ENCODE data around the gene ALKAL2.
"Not testable (repeated sequence)": the region's sequence is repeated elsewhere in the genome, so short reads cannot be mapped to it uniquely, and the experiment has no call there.

ALKAL2 gene, protein sequence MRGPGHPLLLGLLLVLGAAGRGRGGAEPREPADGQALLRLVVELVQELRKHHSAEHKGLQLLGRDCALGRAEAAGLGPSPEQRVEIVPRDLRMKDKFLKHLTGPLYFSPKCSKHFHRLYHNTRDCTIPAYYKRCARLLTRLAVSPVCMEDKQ

DNA sequence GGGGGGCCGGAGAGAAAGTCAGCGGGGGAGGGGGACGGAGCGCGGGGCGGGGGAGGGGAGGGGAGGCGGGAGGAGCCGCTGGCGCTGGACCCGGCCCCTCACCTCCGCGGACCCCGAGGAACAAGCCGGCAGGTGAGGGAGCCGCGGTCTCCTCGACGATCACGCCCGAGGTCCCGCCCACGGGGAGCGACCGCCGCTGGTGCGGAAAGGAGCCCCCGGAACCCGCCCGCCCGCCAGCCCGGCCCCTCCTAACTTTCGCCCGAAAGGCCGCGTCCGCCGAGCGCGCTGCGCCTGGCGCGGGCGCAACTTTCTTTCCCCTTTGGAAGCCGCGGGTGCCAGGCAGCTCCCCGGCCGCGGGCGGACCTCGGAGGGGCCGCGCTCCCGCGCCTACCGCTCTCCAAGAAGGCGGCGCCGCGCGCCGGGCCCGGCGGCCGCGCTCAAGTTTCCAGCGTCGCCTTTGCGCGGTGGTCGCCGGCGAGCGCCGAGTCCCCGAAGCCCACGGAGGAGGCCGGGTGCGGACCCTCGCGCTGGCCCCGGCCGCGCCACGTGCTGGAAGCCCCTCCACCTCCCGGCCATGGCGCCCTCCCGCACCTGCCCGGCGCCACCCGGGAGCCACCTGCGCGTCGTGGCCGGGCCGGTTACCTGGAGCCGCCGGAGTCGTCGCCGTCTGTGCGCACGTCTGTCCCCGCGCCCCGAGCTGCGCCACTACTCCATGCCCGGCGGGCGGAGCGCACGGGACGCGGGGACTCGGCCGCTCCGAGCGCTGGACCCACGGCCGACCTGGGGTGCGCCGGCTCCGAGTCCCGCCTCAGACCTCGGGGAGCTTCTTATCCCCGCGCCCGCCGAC lies at the start of gene ALKAL2:
Gene ALKAL2, minus strand, starts transcription at position 181 of the 847 bp plus-strand sequence. CDS start 256 bp downstream, outside the sequence.
- peak; percentile 27 for DNase-seq (ENCODE audit: low read depth)

DNA sequence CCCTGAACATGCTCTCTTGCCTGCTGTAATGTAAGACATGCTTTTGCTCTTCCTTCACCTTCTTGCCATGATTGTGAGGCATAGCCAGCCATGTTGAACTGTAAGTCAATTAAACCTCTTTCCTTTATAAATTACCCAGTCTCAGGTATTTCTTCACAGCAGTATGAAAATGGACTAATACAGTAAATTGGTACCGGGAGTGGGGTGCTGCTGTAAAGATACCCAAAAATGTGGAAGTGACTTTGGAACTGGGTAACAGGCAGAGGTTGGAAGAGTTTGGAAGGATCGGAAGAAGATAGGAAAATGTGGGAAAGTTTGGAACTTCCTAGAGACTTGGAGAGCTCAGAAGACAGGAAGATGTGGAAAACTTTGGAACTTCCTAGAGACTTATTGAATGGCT lies 49.1 kb upstream of the ALKAL2 start:
- DNase-seq (ENCODE audit: low read depth), result not testable (repeated sequence)

DNA sequence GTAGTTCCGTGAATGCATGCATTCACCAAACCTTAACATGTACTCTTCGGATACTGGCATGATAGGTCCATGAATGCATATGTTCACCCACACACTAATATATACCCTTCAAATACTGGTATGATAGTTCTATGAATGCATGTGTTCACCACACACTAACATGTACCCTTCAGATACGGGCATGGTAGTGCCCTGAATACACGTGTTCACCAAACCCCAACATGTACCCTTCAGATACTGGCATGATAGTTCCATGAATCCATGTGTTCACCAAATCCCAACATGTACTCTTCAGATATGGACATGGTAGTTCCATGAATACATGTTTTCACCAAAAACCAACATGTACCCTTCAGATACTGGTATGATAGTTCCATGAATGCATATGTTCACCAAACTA lies 48.5 kb upstream of the ALKAL2 start:
- no peak for DNase-seq (ENCODE audit: low read depth)

DNA sequence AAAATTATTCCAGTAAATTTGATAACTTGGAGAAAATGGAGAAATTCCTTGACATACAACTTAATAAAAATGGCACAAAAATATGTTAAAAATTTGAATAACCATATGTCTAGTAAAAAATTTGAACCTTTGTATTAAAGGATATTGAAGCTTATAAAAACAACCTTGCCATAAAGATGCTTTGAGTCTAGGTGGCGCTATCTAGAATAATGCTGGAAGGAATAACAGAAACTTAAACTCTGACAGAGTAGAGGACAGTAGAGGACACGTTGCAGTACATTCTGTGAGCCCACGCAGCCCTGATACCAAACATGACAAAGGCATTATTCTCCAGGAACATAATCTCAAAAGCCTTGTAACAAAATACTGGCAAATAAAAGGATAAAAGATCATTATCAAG lies 44.7 kb upstream of the ALKAL2 start:
- no peak for DNase-seq (ENCODE audit: low read depth)

DNA sequence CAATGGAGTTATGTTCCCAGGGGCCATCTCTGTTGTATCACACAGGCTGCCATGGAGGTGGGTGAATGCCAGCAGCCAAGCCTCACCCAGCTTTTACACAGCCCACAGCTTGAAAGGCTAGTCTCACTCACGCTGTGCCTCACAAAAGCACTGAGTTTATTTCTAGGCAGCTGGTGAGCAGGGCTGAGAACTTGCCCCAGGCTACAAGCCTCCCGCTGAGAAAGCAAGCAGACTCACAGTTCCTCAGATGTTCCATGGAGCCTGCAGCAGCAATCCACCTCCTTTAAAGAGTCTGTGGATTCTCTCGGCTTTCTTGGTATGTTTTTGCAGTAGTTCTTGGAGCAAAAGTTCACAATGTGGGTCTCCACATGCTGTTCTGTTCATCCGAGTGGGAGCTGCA lies 40.9 kb upstream of the ALKAL2 start:
- DNase-seq (ENCODE audit: low read depth), result no peak

DNA sequence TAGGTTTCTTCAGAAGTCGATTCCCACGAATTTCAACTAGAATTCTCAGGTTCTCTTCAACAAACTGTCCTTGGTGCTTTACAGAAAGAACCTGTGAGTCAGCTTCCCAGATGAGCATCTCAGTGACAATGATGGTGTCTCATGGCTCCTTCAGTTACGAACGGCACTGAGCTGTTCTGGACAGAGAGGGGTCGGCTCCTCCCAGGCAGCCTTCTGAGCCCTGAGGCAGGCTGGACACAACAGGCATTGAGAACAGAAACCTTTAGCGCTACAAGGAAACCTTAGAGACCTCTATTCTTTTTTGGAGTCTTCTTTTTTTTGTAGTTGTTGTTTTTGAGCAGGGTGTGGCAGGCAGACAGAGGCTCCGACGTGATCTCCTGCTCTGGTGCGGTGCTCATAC lies 35.1 kb upstream of the ALKAL2 start:
- DNase-seq (ENCODE audit: low read depth), result no peak

DNA sequence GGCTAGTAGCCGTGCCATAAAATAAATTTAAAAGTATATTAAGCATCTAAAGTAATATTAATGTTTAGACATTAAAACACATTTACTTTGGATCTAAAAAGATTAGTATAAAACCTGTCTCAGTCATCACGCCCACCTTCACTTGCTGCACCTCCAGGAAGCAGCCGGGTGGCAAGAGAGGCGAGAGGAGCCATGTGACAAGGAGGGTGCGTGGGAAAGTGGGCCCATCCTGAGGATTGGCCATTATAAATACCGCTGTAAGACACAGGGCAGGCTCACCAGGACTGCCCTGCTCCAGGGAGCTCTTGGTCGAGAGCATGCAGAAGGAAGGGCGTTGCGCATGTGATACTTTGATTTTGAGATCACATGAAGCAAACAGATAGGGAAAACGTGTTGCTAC lies 34.4 kb upstream of the ALKAL2 start:
- DNase-seq (ENCODE audit: low read depth), result no peak

DNA sequence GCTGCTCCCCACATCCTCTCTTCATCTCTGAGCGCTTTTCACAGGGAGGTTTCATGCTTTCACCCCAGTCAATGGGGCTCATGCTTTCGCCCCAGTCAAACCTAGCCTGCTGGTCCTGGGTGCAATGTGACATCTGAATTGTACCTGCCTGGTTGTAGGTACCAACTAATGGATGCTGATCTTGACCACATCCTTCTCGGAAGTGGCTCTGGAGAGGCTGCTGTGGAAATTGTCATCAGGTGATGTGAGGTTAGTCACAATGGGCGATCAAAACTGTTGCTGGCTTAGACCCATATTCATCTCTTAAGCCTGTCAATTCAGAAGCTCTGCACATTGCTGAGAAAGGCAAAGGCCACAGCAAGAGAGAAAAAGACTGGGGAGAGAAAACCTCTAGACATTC lies 32.7 kb upstream of the ALKAL2 start:
- no peak for DNase-seq (ENCODE audit: low read depth)

DNA sequence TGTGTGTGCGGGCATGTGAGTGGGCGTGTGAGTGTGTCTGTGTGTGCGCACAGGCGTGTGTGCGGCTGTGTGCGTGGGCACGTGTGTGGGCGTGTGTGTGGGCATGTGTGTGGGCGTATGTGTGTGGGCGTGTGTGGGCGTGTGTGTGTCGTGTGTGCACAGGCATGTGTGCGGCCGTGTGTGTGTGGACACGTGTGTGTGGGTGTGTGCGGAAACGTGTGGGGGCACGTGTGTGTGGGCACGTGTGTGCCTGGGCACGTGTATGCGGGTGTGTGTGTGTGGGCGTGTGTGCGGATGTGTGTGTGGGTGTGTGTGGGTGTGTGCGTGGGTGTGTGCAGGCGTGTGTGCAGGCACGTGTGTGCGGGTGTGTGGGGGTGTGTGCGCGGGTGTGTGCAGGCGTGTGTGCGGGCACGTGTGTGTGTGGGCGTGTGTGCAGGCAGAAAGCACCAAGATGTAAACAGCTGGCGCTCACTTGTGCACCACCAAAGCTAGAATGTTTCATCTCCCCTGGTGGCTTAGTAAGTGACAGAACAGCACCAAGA lies 31.2 kb upstream of the ALKAL2 start:
- DNase-seq (ENCODE audit: low read depth), result no peak

DNA sequence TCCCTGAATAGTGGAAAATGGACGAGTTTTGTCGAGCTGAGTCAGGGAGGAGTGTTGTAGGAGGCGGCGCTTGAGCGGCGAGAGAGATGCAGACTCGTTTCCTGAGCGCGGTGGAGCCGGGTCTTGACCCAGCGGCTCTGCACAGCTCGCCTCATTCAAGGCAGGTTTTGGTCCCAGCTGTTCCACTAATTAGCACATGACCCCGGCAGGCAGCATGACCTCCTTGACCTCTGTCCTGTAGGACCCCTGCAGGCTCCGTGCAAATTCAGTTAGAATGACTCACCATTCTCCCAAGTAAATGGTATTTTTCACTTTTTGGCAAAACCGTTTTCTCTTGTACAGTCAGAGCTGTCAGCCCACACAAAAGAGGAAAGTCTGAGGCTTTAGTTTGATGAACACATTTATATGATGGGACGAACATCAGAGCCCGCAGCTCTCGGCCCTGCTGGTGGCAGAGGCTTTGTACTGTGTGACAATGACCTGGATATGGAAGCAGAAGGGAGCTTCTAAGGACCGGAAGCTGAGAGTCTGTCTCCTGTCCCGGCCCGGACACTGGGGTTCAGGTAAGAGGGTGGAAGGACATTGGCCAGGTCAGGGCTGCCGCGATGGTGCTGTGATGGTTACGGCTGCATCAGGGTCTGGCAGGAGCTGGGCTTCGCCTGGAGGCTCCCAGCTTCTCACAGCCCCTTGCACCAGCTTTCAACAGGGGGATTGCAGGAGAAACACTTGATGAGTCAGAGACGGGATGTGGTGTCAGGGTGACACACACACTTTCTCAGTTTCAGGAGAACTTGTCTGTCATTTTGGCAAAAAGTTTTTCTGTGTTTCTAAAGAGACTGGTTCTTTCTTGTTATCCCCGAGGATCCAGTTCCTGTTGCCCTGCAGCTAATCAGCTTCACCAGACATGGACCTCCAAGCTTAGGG lies 29.9 kb upstream of the ALKAL2 start:
- peak; percentile 8 for DNase-seq (ENCODE audit: low read depth)

DNA sequence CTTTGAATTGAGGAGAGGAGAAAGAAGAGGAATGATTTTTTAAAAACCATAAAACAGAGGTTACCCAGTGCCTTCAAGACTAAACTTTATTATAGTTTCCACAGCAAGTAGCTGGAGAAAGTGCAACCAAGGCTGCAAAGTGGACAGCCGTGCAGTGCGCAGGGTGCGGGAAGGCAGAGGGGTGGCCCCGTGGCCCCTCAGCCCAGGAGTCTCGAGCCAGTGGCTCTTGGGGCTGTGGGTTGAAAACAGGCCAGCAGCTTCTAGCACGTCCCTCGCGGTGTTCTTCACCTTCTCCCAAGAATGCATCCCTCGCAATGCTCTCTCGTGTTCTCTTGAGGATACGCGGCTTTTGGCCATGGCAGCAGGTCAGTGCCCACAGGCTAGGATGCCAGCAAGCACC lies 28.5 kb upstream of the ALKAL2 start:
- DNase-seq (ENCODE audit: low read depth), result no peak

DNA sequence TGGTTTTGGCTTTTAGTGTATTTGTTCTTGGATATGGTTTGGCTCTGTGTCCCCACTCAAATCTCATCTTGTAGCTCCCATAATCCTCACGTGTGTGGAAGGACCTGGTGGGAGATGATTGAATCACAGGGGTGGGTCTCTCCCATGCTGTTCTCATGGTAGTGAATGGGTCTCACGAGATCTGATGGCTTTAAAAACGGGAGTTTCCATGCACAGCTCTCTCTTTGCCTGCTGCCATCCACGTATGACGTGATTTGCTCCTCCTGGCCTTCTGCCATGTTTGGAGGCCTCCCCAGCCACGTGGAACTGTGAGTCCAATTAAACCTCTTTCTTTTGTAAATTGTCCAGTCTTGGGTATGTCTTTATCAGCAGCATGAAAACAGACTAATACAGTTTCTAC lies 28.0 kb upstream of the ALKAL2 start:
- DNase-seq (ENCODE audit: low read depth), result not testable (repeated sequence)

DNA sequence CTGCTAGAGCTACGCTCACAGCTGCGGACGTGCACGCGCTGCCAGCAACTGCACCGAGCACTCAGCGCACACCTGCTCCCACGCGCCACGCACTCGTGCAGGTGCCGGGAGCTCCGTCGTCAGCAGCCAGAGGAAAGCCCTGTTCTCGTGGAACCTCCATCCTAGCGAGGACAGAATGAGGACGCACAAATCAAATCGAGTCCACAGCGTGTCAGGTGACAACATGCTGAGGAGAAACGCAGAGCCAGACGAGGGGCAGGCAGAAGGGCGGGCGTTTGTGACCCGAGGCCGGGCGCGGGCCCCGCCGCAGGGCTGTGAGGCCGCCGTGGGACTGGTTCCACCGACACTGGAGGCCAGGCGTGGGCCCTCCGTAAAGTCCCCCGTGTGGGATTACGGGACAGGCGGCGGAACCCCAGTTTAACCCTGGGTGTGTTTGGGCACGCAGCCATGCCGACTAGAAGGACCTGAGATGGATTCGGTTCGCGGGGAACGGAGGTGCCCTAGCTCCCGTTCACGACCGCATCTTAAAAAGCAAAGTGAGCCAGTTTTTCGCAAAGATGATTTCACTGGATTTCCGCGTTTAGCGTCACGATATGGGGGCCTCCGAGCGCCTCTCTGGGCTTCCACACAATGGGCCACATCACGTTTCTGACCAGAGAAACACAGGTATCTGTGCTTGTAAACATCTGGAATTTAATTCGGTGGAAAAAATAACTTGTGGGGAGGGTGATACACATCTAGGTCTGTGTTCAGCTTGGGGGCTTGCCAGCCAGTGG lies 26.9 kb upstream of the ALKAL2 start:
- DNase-seq (ENCODE audit: low read depth), result no peak

DNA sequence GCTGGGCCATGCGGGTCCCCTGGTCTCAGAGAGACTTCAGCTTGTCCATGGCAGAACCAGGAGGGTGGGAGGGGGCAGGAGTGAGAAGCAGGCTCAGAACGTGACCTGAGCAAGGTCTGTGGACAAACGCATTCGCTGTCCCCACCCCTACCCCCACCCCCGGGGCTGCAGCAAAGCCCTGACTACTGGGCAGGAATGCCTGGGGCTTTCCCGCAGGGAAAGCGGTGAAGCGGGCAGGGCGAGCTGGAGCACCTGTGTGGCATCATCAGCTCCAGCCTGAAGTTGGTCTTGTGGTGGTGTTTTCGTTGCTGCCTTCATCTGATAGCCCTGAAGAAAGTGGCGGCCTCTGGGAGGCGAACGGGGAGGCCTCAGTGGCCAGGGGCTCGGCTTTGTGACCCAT lies 26.1 kb upstream of the ALKAL2 start:
- DNase-seq (ENCODE audit: low read depth), result no peak

DNA sequence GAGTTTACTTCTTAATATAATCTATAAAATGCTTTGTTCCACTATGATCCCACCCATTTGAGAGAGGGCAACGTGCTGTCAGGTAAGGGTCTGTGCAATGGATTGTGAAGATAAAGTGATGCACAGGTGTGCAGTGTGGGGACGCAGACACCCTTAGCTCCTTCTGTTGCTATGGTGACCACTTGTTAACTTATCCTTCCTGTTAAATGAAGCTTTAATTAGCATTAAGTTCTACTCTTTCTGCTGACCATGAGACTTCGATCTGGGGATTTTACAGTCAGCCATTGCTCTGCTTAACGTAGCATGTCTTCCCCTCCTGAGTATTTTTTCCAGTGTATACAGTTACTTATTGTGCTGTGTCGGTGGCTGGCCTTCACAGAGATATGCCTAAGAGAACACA lies 23.1 kb upstream of the ALKAL2 start:
- DNase-seq (ENCODE audit: low read depth), result no peak

DNA sequence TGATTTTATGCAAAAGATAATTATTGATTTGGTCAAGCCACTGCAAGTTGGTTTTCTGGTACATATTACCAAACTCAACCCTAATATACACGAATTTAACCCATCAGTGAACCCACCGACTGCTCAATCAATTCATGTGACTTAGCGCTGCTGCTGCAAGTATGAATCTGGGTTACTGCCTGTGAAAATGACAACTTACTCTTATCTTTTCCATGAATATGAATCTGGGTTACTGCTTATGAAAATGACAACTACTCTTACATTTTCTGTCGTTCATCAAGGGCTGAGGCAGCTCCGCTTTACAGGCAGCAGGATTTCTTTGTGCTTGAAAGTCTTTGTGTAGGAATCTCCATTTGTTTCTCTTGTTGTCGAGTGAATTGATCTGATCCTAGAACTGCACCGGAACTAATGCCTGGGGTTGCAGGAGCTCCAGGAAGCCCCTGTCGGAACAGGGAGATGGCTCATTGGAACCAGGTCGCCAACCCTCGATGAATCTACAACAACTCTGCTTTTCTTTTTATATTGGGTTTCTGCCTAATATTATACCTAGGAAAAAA lies 22.1 kb upstream of the ALKAL2 start:
- DNase-seq (ENCODE audit: low read depth), result no peak

DNA sequence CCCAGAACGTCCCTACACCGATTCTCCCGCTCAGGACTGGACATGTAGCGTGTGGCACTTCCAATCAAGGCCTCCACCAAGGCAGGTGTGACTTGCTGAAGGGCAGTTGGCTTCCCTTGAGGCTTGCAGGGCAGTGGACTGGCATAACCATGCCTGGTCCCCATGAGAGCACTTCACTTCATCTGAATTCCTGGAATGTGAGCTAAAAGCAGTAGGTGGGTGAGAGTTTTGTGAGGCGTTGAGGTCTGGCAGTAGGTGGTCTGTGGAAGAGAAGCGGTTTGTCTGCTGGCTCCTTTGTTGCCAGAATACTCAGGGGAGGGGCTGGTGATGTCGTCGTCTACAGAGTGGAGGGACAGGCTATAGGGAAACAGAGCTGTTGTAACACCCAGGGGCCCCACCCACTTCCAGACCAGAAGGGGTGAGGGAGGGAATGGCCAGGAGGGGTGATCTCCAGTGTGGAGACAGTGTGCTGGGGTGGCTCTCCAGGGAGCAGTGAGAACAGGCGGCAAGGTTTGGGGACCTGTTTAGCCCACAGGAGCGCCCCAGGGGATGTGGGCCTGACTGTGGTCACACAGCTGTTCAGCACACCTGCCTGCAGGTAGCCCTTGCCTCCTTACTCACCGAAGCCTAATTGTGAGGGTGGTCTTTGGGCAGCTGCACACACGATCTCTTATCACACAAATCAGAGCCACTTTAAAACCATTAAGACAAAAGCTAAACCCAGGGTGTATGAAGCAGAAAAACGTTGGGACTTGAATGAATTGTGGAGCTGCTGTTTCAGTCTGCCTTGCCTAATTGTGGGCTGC lies 21.5 kb upstream of the ALKAL2 start:
- DNase-seq (ENCODE audit: low read depth), result no peak

DNA sequence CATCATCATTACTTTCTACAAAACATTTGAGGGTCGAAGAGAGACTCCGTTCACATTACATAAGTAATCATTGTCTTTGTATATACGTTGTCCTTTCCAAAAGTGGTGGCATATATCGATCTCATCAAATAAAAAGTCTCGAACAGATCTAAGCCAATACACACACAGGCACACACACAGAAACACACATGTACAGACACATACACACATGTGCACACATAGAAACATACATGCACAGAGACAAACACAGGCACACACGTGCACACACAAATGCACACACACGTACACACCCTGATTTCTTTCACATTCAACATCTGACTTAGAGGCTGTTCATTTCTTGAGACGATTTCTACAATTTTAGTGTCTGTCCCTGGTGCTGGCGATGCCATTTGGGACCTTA lies 17.5 kb upstream of the ALKAL2 start:
- DNase-seq (ENCODE audit: low read depth), result no peak

DNA sequence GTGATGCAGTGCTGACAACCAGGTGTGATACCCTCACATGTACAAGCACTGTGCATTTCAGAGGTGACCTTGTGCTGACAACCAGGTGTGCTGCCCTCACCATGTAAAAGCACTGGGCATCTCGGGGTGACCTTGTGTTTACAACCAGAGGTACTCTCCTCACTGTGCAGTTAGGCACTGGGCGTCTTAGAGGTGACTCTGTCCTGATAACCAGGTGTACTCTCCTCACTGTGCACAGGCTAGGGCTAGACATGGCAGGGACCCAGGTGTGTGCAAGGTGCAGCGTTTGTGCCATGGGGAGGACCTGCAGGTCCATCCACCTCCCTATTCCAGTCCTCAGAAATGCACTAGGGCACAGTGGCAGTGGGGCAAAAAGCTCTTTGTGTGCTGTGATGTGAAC lies 8.5 kb upstream of the ALKAL2 start:
- DNase-seq (ENCODE audit: low read depth), result no peak

DNA sequence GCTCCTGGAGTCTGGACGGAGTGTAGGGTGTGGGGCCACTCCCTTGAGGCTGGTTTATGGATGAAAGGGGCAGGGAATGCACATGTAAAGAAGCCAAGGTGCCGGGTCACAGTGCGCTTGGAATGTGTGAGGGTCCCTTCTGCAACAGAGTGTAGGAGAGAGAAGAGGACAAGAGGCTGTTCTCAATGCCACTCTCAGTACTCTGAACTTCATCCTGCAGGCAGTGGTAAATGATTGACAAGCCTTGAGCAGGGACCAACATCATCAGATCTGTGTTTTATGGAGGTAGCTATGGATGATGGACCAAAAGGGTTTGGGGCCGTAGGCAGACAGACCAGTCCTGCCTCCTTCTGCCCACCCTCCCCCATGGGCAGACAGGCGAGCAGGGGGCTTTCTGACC lies 7.2 kb upstream of the ALKAL2 start:
- no peak for DNase-seq (ENCODE audit: low read depth)

Measured in iris pigment epithelial cell (primary cell).